Trophoblast cell (in vitro differentiated cells and primary cell): Measurements from ENCODE around the gene ATAD3A.
"Not testable (repeated sequence)": the region's sequence is repeated elsewhere in the genome, so short reads cannot be mapped to it uniquely, and the experiment has no call there.

Source experiments
- DNase-seq, 2 donors: peaks; one replicate each; pipeline ENCODE4 v3.0.0-alpha.2; 2016
- H2AFZ ChIP-seq: 2 replicates; pipeline ENCODE4 v1.6.1; 2013; ENCODE audit warnings: low read length, moderate library complexity, mild to moderate bottlenecking; ENCODE audit not compliant: insufficient read depth, poor library complexity
- H2AK5ac ChIP-seq: 2 replicates; pipeline ENCODE4 v1.6.1; 2013; ENCODE audit warnings: mild to moderate bottlenecking, low read length
- H2BK120ac ChIP-seq: 2 replicates; pipeline ENCODE4 v1.6.1; 2013; ENCODE audit warnings: low read length, mild to moderate bottlenecking, moderate library complexity; ENCODE audit not compliant: insufficient read depth, poor library complexity
- H2BK12ac ChIP-seq: 2 replicates; pipeline ENCODE4 v1.6.1; 2013; ENCODE audit warnings: mild to moderate bottlenecking, low read length, moderate library complexity
- H2BK5ac ChIP-seq: 2 replicates; pipeline ENCODE4 v1.6.1; 2013; ENCODE audit warnings: low read length, low read depth, moderate library complexity, mild to moderate bottlenecking; ENCODE audit not compliant: poor library complexity
- H3K14ac ChIP-seq: 2 replicates; pipeline ENCODE4 v1.6.1; 2013; ENCODE audit warnings: mild to moderate bottlenecking, low read length
- H3K18ac ChIP-seq: 2 replicates; pipeline ENCODE4 v1.6.1; 2013; ENCODE audit warnings: mild to moderate bottlenecking, low read length
- H3K23ac ChIP-seq: 2 replicates; pipeline ENCODE4 v1.6.1; 2013; ENCODE audit warnings: low read length
- H3K27ac ChIP-seq: 2 replicates; pipeline ENCODE4 v1.5.1; 2013; ENCODE audit warnings: low read depth, mild to moderate bottlenecking, inconsistent platforms, low read length, moderate library complexity
- H3K27me3 ChIP-seq: 2 replicates; pipeline ENCODE4 v1.6.1; 2013; ENCODE audit warnings: inconsistent platforms, mild to moderate bottlenecking, low read length, moderate library complexity; ENCODE audit not compliant: insufficient read depth
- H3K36me3 ChIP-seq, 2 experiments: 1 replicate in 1 of 2; 2 replicates in 1 of 2; pipeline ENCODE4 v1.6.1; 2013; ENCODE audit warnings: low read length in 2 of 2, mild to moderate bottlenecking in 2 of 2, moderate library complexity in 1 of 2; ENCODE audit not compliant: insufficient read depth in 2 of 2, control insufficient read depth in 1 of 2
- H3K4ac ChIP-seq: 2 replicates; pipeline ENCODE4 v1.6.1; 2013; ENCODE audit warnings: low read depth, mild to moderate bottlenecking, low read length, moderate library complexity
- H3K4me1 ChIP-seq, 2 experiments: 1 replicate in 1 of 2; 2 replicates in 1 of 2; pipeline ENCODE4 v1.6.1; 2013; ENCODE audit warnings: low read length in 2 of 2, mild to moderate bottlenecking in 2 of 2, moderate library complexity in 1 of 2; ENCODE audit not compliant: insufficient read depth in 2 of 2, control insufficient read depth in 1 of 2
- H3K4me2 ChIP-seq: 2 replicates; pipeline ENCODE4 v1.6.1; 2013; ENCODE audit warnings: inconsistent platforms, mild to moderate bottlenecking, low read length, moderate library complexity
- H3K4me3 ChIP-seq: 2 replicates; pipeline ENCODE4 v1.5.1; 2013; ENCODE audit warnings: mild to moderate bottlenecking, low read depth, low read length, inconsistent platforms
- H3K79me1 ChIP-seq: one replicate; pipeline ENCODE4 v1.6.1; 2013; ENCODE audit warnings: low read length
- H3K79me2 ChIP-seq: 2 replicates; pipeline ENCODE4 v1.6.1; 2013; ENCODE audit warnings: low read length, mild to moderate bottlenecking; ENCODE audit not compliant: control insufficient read depth, insufficient read depth, poor library complexity
- H3K9ac ChIP-seq: 2 replicates; pipeline ENCODE4 v1.6.1; 2013; ENCODE audit warnings: mild to moderate bottlenecking, low read length
- H3K9me3 ChIP-seq: 2 replicates; pipeline ENCODE4 v1.6.1; 2013; ENCODE audit warnings: low read depth, mild to moderate bottlenecking, control low read depth, inconsistent platforms, low read length; ENCODE audit not compliant: insufficient read depth
- H4K12ac ChIP-seq: 2 replicates; pipeline ENCODE4 v1.6.1; 2013; ENCODE audit warnings: low read depth, mild to moderate bottlenecking, low read length, moderate library complexity
- H4K8ac ChIP-seq: 2 replicates; pipeline ENCODE4 v1.6.1; 2013; ENCODE audit warnings: low read depth, mild to moderate bottlenecking, low read length, moderate library complexity
- H4K91ac ChIP-seq: one replicate; pipeline ENCODE4 v1.6.1; 2013; ENCODE audit warnings: low read depth, mild to moderate bottlenecking, low read length, moderate library complexity
- WGBS: extraction: QIAGEN DNeasy Blood & Tissue Kit; methylation state at CpG from one replicate; pipeline ENCODE4 v1.1.7; 2013; ENCODE audit warnings: missing lambda C conversion rate; ENCODE audit not compliant: insufficient read length, insufficient coverage; ENCODE audit errors: extremely low coverage; 5-methylcytosine and 5-hydroxymethylcytosine counted together

ATAD3A gene

DNA sequence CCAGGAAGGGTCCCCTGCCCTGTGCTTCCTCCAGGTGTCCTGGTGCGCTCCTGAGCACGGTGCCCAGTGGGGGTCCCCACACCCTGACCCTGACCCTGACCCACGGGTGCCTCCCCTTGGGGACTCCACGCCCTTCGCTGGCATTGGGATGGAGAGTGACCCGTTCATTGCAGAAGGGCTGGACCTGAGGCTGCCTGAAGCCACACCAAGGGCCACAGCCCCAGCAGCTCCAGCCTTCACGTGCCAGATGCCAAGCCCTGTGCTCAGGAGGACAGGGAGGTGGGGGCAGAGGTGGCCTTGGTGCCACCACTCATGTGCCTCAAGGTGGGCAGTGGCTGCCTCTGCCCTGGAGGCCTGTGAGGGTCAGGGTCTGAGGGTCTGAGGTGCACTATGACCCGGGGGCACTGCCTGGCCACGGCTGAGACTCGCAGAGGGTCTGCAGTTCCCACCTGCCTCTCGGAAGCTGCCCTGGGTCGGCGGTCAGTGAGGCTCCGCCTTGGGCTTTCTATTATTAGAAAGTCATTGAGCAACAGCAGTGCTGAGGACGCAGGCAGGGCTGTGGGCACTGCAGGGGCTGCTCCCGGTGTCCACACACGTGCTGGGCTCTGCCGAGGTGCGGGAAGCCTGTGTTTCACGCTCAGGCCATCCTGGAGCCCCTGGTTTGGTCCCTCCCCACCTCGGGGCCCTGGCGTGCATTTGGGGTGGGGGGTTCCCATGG, 21.4 kb downstream of the ATAD3A start:
- H3K4me2 ChIP-seq, H3K4ac ChIP-seq, H3K23ac ChIP-seq, H2BK120ac ChIP-seq, H3K9me3 ChIP-seq, H3K27me3 ChIP-seq, H4K8ac ChIP-seq, H4K12ac ChIP-seq, H3K79me1 ChIP-seq, H2BK5ac ChIP-seq, H3K18ac ChIP-seq, H3K27ac ChIP-seq, DNase-seq, H2BK12ac ChIP-seq, H3K9ac ChIP-seq, H3K79me2 ChIP-seq, H2AK5ac ChIP-seq, H3K4me3 ChIP-seq, H3K14ac ChIP-seq, H3K4me1 ChIP-seq, H4K91ac ChIP-seq, H2AFZ ChIP-seq: not testable (repeated sequence)
- no CpG with 5 or more reads among the region's 22 CpGs for WGBS
- peaks cover 38 to 42% of the 10 kb centered on the region in 2 experiments for H3K36me3 ChIP-seq

DNA sequence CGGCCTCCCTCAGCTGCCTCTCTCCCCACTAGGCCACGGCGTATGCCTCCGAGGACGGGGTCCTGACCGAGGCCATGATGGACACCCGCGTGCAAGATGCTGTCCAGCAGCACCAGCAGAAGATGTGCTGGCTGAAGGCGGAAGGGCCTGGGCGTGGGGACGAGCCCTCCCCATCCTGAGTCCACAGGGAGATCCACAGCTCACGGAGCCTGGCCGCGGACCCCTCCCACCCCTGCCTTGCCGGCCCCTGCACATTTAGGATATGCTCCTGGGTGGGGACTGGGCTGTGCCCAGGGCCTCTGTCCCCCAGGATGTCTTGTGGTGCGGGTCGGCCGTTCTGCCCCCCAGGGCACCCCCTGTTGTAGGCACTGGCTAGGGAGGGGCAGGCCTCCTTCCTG, 21.9 kb downstream of the ATAD3A start:
- not testable (repeated sequence) for H2AK5ac ChIP-seq, H3K27ac ChIP-seq, H3K4me2 ChIP-seq, DNase-seq, H2BK5ac ChIP-seq, H2BK12ac ChIP-seq, H3K4me1 ChIP-seq, H2AFZ ChIP-seq, H3K4ac ChIP-seq, H4K91ac ChIP-seq, H3K9ac ChIP-seq, H3K14ac ChIP-seq, H3K23ac ChIP-seq, H2BK120ac ChIP-seq, H3K79me1 ChIP-seq, H3K27me3 ChIP-seq, H4K8ac ChIP-seq, H3K4me3 ChIP-seq, H3K79me2 ChIP-seq, H3K9me3 ChIP-seq, H4K12ac ChIP-seq, H3K18ac ChIP-seq
- WGBS = no CpG with 5 or more reads among the region's 18 CpGs
- peaks cover 32 to 39% of the 10 kb centered on the region in 2 experiments for H3K36me3 ChIP-seq

DNA sequence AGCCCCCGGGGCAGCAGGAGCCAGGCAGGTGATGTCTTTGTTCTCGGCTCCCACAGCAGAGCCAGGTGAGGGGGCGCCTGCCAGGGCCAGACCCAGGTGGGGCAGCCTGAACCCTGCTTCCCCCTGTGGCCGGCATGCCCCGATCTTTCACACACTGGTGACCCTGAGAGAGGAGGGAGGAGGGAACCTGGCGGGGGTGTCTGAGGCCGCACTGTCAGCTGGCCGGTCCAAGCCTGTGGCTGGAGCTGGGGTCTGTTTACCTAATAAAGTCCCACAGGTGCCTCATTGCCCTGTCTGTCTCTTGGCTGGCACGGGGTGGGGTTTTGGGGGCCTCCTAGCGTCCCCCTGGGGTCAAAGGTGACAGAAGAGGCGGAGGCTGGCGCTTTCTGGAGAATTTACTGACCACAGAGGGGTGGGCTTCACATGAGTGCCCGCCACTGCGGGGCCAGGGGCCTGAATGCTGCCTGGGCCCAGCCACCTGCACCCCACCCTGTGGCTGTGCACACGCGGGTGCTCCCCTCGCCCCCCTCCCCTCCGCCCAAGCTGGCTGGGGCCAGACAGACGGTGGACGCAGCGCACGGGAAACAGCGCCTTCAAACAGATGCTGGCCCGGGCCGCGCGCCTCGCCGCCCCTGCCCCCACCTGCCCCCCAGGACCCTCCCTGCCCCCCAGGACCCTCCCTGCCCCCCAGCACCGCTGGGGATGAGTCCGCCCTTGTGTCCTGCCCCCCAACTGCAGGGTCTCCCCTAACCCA, 22.6 kb downstream of the ATAD3A start:
- H4K12ac ChIP-seq = no peak overlapping the region
- H2BK120ac ChIP-seq = no peak overlapping the region
- WGBS = no CpG with 5 or more reads among the region's 31 CpGs
- no peak overlapping the region for H3K14ac ChIP-seq
- H3K23ac ChIP-seq = no peak overlapping the region
- H2BK12ac ChIP-seq = no peak overlapping the region
- H3K4me2 ChIP-seq = no peak overlapping the region
- H3K4me3 ChIP-seq = no peak overlapping the region
- H4K8ac ChIP-seq = no peak overlapping the region
- H3K27ac ChIP-seq = no peak overlapping the region
- no peak overlapping the region for H3K4ac ChIP-seq
- no peak overlapping the region for H3K9ac ChIP-seq
- peaks cover 4% of the 10 kb centered on the region for H3K9me3 ChIP-seq
- no peaks in the 10 kb centered on the region for H3K79me2 ChIP-seq
- H4K91ac ChIP-seq = no peak overlapping the region
- no peaks in the 10 kb centered on the region for H3K79me1 ChIP-seq
- no peak overlapping the region for H2BK5ac ChIP-seq
- no peak overlapping the region for H3K18ac ChIP-seq
- no peak overlapping the region for H2AK5ac ChIP-seq
- H3K4me1 ChIP-seq = peaks cover 3 to 7% of the 10 kb centered on the region in 2 experiments
- no peak for DNase-seq
- H3K27me3 ChIP-seq = no peaks in the 10 kb centered on the region
- H3K36me3 ChIP-seq = peaks cover 27 to 34% of the 10 kb centered on the region in 2 experiments
- no peak overlapping the region for H2AFZ ChIP-seq

DNA sequence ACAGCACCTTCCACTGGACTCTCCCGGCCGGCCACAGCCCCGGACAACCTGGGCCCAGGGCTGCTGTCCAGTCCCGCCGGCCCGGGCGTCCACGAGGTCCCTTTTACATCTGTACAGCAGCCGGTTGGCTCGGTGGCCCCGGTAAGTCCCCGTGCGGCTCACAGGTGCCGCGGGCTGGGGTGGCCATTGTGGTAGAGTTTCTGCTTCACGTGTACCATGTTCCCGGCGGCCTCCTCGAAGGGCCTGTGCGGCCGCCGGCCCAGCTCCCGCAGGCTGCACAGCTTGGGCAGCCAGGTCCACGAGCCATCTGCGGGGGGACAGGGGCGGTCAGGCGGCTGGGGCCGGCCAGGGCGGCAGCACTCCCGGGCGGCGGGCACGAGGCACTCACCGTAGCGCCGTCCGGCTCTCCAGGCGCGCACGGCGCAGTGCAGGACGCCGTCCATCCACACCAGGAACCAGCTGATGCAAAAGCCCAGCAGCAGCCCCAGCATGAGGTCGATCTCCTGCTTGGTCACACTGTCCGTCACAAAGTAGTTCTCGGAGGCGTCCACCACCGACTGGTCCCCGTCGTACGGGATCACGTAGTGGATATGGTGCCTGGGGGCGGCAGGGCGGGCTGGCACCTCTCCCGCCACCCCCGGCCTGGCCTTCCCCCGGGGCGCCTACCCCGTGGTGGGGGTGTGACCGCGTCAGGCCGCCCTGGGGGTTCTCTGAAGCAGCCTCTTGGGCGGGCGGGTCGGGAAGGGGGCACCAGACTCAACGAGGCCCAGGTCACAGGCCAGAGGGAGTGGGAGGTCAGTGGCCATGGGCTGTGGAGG, 23.4 kb downstream of the ATAD3A start:
- Histone ChIP-seq H2BK12ac (no peak overlapping the region), H2AK5ac (no peak overlapping the region), H3K14ac (no peak overlapping the region), H3K9me3 (peaks cover 2% of the 10 kb centered on the region), H3K9ac (no peak overlapping the region), H3K18ac (no peak overlapping the region), H2BK120ac (no peak overlapping the region), H2BK5ac (no peak overlapping the region), H3K4me2 (no peak overlapping the region), H2AFZ (no peak overlapping the region), H3K27me3 (no peaks in the 10 kb centered on the region), H3K27ac (no peak overlapping the region), H3K4me1 (peaks cover 3 to 7% of the 10 kb centered on the region in 2 experiments), H3K4ac (no peak overlapping the region), H3K36me3 (peaks cover 19 to 28% of the 10 kb centered on the region in 2 experiments), H3K4me3 (no peak overlapping the region), H3K79me2 (no peaks in the 10 kb centered on the region), H4K91ac (no peak overlapping the region), H3K23ac (no peak overlapping the region), H4K12ac (no peak overlapping the region), H3K79me1 (no peaks in the 10 kb centered on the region), H4K8ac (no peak overlapping the region)
- no CpG with 5 or more reads among the region's 66 CpGs for WGBS
- no peak for DNase-seq
